GM18870 (cell line): ENCODE data around the gene GNAT1.

Experiments used
- ATAC-seq: cut with Tn5 transposase; IDR thresholded peaks from one replicate; pipeline ENCODE4 v1.9.1; 2021; ENCODE audit warnings: moderate library complexity; ENCODE audit not compliant: unreplicated experiment

Gene GNAT1

GRCh38 chr3:50190936-50191660, at the start of gene GNAT1:
TSS of gene GNAT1 (plus strand) at chr3:50191610. CDS start at chr3:50191726, 116 bp downstream.
- ATAC-seq: no peak

GRCh38 chr3:50146316-50146901, 45.0 kb upstream of the GNAT1 start:
- no peak for ATAC-seq

GRCh38 chr3:50147016-50147415, 44.4 kb upstream of the GNAT1 start:
- no peak for ATAC-seq

- ATAC-seq: no peak
Observed at GRCh38 chr3:50147447-50147846, 44.0 kb upstream of the GNAT1 start.

- ATAC-seq: no peak
Observed at GRCh38 chr3:50147861-50148260, 43.5 kb upstream of the GNAT1 start.

GRCh38 chr3:50150404-50150750, 41.0 kb upstream of the GNAT1 start:
- ATAC-seq: no peak

- no peak for ATAC-seq
Observed at GRCh38 chr3:50150863-50151686, 40.3 kb upstream of the GNAT1 start.

GRCh38 chr3:50151728-50152127, 39.7 kb upstream of the GNAT1 start:
- ATAC-seq: no peak

GRCh38 chr3:50153782-50154475, 37.5 kb upstream of the GNAT1 start:
- ATAC-seq: no peak

GRCh38 chr3:50154476-50154839, 37.0 kb upstream of the GNAT1 start:
- ATAC-seq: no peak

GRCh38 chr3:50154840-50155490, 36.4 kb upstream of the GNAT1 start, which contains the start of gene SEMA3F:
TSS of gene SEMA3F (plus strand) at chr3:50155324. CDS start at chr3:50159623, 4,299 bp downstream.
- no peak for ATAC-seq

- ATAC-seq: no peak
Observed at GRCh38 chr3:50155491-50155878, 35.9 kb upstream of the GNAT1 start.

GRCh38 chr3:50155891-50156290, 35.5 kb upstream of the GNAT1 start:
- no peak for ATAC-seq

- ATAC-seq: no peak
Observed at GRCh38 chr3:50156549-50157493, 34.6 kb upstream of the GNAT1 start.

GRCh38 chr3:50157827-50158529, 33.4 kb upstream of the GNAT1 start:
- no peak for ATAC-seq

- no peak for ATAC-seq
Observed at GRCh38 chr3:50158530-50159146, 32.8 kb upstream of the GNAT1 start.

- ATAC-seq: no peak
Observed at GRCh38 chr3:50160561-50160983, 30.8 kb upstream of the GNAT1 start.

- ATAC-seq: no peak
Observed at GRCh38 chr3:50161320-50161719, 30.1 kb upstream of the GNAT1 start.
